ENCODE measurements around the gene GPR25. TPM values are rescaled to one million over a fixed set of nuclear protein-coding genes. Genes with fewer than 3 reads are reported as not detected.

Gene GPR25
- total RNA-seq, 4 donors from 2014 or later: 0.48 TPM; not detected in 3

DNA sequence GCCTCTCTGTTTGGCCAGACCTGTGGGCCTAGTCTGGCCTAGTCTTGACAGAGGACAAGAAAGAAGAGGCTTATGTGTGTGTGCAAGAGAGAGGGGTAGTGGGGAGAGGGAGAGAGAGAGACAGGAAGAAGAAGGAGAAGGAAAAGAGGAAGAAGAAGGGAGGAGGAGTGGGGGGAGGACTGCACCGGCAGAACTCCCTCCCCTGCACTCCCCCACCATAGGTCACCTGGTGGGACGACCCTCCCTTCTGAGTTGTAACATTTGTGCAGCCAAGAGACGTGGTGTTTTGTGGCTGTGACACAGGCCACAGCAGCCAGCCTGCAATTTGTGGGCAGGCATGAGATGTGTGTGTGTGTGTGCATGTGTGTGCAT is 26.2 kb downstream of the GPR25 start:
- Histone ChIP-seq H3K4me3 (no peak overlapping the region), H3K27me3 (no peaks in the 10 kb centered on the region), H3K9me3 (no peaks in the 10 kb centered on the region), H3K27ac (peak overlapping the region in 1 of 4 donors; percentile 96), H3K36me3 (peaks cover 0 to 9% (median 0%) of the 10 kb centered on the region in 4 donors), H3K4me1 (peaks cover 0 to 68% (median 32%) of the 10 kb centered on the region in 4 donors)
- WGBS, 2 donors (ENCODE audit: low coverage in 1 of 2): 59% methylated on average over 3 of the region's 3 CpGs; no CpG with 5 or more reads in 1 of the 2 donors
- TF ChIP-seq POLR2AphosphoS5 (IDR thresholded peaks at IDR 0.05) (peak in 1 of 3 donors; percentile 33), POLR2A (IDR thresholded peaks at IDR 0.05) (no peak)
- no peak for DNase-seq
- intact Hi-C loops (cut with DNase I; ENCODE audit: low total_unique reads) (no loop called here), in situ Hi-C loops (cut with MboI; ENCODE audit: low pct_ligation_motif_present in 1 of 4, low pct_unique_long_range_greater_than_20kb in 1 of 4, low sequenced_read_pairs in 3 of 4) (loop anchor here in 1 of 4 donors (10.0 kb wide), 1 partner anchor 136 kb away; no protein-coding TSS in a partner anchor)

DNA sequence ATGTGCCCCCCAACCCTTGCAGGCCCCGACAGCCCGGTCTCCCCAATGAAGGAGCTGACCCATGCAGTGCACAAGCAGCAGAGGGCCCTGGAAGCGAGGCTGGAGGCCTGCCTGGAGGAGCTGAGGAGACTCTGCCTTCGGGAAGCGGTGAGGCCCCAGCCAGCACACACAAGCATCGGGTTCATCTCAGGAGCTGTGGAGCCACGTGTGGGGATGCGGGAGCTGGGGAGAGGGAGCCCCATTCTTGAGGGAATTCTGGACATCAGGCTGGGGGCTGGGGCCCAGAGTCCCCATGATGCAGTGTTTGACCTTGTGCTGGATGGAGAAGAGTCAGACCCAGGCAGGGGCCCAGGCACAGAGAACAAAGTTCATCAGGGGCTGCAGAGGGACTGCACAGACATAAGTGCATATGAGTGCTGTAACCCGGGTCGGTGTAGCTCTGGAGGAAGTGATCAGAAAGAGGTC is 26.7 kb downstream of the GPR25 start:
- no peak for DNase-seq
- H3K4me3 ChIP-seq: no peak overlapping the region
- intact Hi-C loops (cut with DNase I; ENCODE audit: low total_unique reads) (no loop called here), in situ Hi-C loops (cut with MboI; ENCODE audit: low pct_ligation_motif_present in 1 of 4, low pct_unique_long_range_greater_than_20kb in 1 of 4, low sequenced_read_pairs in 3 of 4) (loop anchor here in 1 of 4 donors (10.0 kb wide), 1 partner anchor 135 kb away; no protein-coding TSS in a partner anchor)
- peaks cover 0 to 64% (median 33%) of the 10 kb centered on the region in 4 donors for H3K4me1 ChIP-seq
- WGBS, 2 donors (ENCODE audit: low coverage in 1 of 2): 90% methylated on average over 10 of the region's 10 CpGs; no CpG with 5 or more reads in 1 of the 2 donors
- no peaks in the 10 kb centered on the region for H3K9me3 ChIP-seq
- H3K36me3 ChIP-seq: peaks cover 0 to 9% (median 0%) of the 10 kb centered on the region in 4 donors
- TF ChIP-seq EP300 (IDR thresholded peaks at IDR 0.05; ENCODE audit: low read depth) (no peak), POLR2AphosphoS5 (IDR thresholded peaks at IDR 0.05) (no peak)
- TF ChIP-seq, protein P1, sequence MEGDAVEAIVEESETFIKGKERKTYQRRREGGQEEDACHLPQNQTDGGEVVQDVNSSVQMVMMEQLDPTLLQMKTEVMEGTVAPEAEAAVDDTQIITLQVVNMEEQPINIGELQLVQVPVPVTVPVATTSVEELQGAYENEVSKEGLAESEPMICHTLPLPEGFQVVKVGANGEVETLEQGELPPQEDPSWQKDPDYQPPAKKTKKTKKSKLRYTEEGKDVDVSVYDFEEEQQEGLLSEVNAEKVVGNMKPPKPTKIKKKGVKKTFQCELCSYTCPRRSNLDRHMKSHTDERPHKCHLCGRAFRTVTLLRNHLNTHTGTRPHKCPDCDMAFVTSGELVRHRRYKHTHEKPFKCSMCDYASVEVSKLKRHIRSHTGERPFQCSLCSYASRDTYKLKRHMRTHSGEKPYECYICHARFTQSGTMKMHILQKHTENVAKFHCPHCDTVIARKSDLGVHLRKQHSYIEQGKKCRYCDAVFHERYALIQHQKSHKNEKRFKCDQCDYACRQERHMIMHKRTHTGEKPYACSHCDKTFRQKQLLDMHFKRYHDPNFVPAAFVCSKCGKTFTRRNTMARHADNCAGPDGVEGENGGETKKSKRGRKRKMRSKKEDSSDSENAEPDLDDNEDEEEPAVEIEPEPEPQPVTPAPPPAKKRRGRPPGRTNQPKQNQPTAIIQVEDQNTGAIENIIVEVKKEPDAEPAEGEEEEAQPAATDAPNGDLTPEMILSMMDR (IDR thresholded peaks at IDR 0.05): no peak
- no peak overlapping the region for H3K27ac ChIP-seq
- no peaks in the 10 kb centered on the region for H3K27me3 ChIP-seq

DNA sequence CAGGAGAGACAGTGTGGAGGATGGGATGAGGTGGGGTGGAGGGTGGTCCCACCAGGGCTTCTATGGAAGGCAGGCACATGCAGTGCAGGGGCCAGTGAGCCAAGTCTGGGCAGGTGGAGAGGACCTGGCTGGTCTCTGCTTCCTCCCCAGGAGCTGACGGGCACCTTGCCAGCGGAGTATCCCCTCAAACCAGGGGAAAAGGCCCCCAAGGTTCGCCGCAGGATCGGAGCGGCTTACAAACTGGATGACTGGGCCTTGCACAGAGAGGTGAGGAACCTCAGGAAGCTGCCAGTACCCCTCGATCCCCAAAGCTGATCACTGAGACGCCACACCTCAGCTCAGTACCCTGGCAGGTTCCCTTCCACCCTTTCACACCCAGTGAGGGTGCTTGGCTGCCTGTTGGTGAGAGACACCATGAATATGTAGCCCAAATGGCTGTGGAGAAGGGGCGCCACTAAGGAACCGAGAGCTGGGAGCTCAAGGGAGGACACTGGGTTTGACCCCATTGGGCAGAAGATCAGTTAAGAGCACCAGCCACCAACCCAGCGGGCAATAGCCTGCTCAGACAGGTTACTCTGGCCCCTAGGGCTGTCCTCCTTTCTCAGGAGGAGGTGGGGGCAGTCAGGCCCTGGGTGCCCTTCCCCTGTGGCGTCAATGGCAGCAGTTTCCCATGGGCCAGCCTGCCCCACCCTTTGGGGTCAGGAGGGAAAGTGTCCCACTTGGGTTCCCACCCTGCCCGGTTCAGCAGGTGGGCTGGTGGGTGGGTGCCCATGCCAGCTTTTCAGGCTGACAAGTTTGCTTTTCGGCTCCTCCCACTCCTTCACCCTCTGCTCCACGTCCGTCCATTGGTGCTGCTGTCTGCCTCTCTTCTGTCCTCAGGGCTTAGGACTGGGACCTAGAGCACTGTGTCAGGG is 27.4 kb downstream of the GPR25 start:
- TF ChIP-seq POLR2A (IDR thresholded peaks at IDR 0.05): peak; percentile 43
- TF ChIP-seq, protein P1 (IDR thresholded peaks at IDR 0.05): no peak
- peak in 2 of 3 donors; percentile 11 to 31 for TF ChIP-seq POLR2AphosphoS5 (IDR thresholded peaks at IDR 0.05)
- H3K27ac ChIP-seq: peak overlapping the region in 1 of 4 donors; percentile 4
- H3K4me3 ChIP-seq: no peak overlapping the region
- no peaks in the 10 kb centered on the region for H3K27me3 ChIP-seq
- 87 to 93% methylated on average over 3 to 16 of the region's 16 CpGs for WGBS, 2 donors (ENCODE audit: low coverage in 1 of 2)
- peaks cover 0 to 9% (median 0%) of the 10 kb centered on the region in 4 donors for H3K36me3 ChIP-seq
- in situ Hi-C loops (cut with MboI; ENCODE audit: low pct_ligation_motif_present in 1 of 4, low pct_unique_long_range_greater_than_20kb in 1 of 4, low sequenced_read_pairs in 3 of 4) (loop anchor here in 1 of 4 donors (10.0 kb wide), 1 partner anchor 135 kb away; no protein-coding TSS in a partner anchor), intact Hi-C loops (cut with DNase I; ENCODE audit: low total_unique reads) (no loop called here)
- H3K4me1 ChIP-seq: peaks cover 0 to 71% (median 37%) of the 10 kb centered on the region in 4 donors
- no peaks in the 10 kb centered on the region for H3K9me3 ChIP-seq
- DNase-seq: no peak

DNA sequence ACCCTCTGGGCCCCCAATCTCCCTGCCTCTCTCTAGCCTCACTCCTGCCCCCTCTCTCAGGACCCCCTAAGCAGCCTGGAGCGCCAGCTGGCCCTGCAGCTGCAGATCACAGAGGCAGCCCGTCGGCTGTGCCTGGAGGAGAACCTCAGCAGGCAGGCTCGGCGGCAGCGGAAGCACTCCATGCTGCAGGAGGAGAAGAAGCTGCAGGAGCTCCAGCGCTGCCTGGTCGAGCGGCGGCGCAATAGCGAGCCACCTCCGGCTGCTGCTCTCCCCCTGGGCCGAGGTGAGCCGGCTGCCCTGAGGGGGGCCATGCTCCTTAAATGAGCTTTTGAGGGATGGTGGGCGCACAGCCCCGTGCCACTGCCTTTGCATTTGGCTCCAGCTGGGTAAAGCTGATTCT is 28.1 kb downstream of the GPR25 start:
- H3K9me3 ChIP-seq: no peaks in the 10 kb centered on the region
- intact Hi-C loops (cut with DNase I; ENCODE audit: low total_unique reads): no loop called here
- TF ChIP-seq, protein P1 (IDR thresholded peaks at IDR 0.05): no peak
- TF ChIP-seq POLR2AphosphoS5 (IDR thresholded peaks at IDR 0.05): peak in 1 of 3 donors; percentile 2
- no peak for TF ChIP-seq POLR2A (IDR thresholded peaks at IDR 0.05)
- H3K27ac ChIP-seq: no peak overlapping the region
- in situ Hi-C loops (cut with MboI; ENCODE audit: low pct_ligation_motif_present in 1 of 4, low pct_unique_long_range_greater_than_20kb in 1 of 4, low sequenced_read_pairs in 3 of 4): no loop called here
- no peaks in the 10 kb centered on the region for H3K27me3 ChIP-seq
- peaks cover 0 to 78% (median 42%) of the 10 kb centered on the region in 4 donors for H3K4me1 ChIP-seq
- H3K4me3 ChIP-seq: no peak overlapping the region
- peaks cover 0 to 9% (median 0%) of the 10 kb centered on the region in 4 donors for H3K36me3 ChIP-seq
- no peak for DNase-seq
- WGBS, 2 donors (ENCODE audit: low coverage in 1 of 2): 90% methylated on average over 17 of the region's 17 CpGs; no CpG with 5 or more reads in 1 of the 2 donors
